ENCODE data around the gene NTNG2.

Gene NTNG2

GRCh38 chr9:132175431-132175830 lies 13.6 kb downstream of the NTNG2 start:
- no peak for DNase-seq

- DNase-seq = no peak
Measured at GRCh38 chr9:132176338-132176737, 14.5 kb downstream of the NTNG2 start.

GRCh38 chr9:132181796-132182313 lies 20.0 kb downstream of the NTNG2 start:
- no peak for DNase-seq

- no peak for DNase-seq
Measured at GRCh38 chr9:132182314-132183091, 20.6 kb downstream of the NTNG2 start.

GRCh38 chr9:132183134-132183533 lies 21.3 kb downstream of the NTNG2 start:
- no peak for DNase-seq

- no peak for DNase-seq
Measured at GRCh38 chr9:132183715-132184114, 21.9 kb downstream of the NTNG2 start.

- DNase-seq = no peak
Measured at GRCh38 chr9:132184124-132184523, 22.3 kb downstream of the NTNG2 start.

- no peak for DNase-seq
Measured at GRCh38 chr9:132185073-132186009, 23.5 kb downstream of the NTNG2 start.

GRCh38 chr9:132187121-132187620 lies 25.3 kb downstream of the NTNG2 start:
- no peak for DNase-seq

- DNase-seq = no peak
Measured at GRCh38 chr9:132190966-132191365, 29.1 kb downstream of the NTNG2 start.

GRCh38 chr9:132192728-132193127 lies 30.9 kb downstream of the NTNG2 start:
- no peak for DNase-seq

GRCh38 chr9:132193227-132194124 lies 31.6 kb downstream of the NTNG2 start:
- no peak for DNase-seq

GRCh38 chr9:132194508-132194907 lies 32.6 kb downstream of the NTNG2 start:
- DNase-seq = no peak

GRCh38 chr9:132197315-132197714 lies 35.5 kb downstream of the NTNG2 start:
- DNase-seq = no peak

- DNase-seq = no peak
Measured at GRCh38 chr9:132197856-132198550, 36.1 kb downstream of the NTNG2 start.

GRCh38 chr9:132199056-132199455 lies 37.2 kb downstream of the NTNG2 start:
- no peak for DNase-seq

GRCh38 chr9:132200706-132201105 lies 38.8 kb downstream of the NTNG2 start:
- DNase-seq = no peak

- no peak for DNase-seq
Measured at GRCh38 chr9:132201139-132201538, 39.3 kb downstream of the NTNG2 start.

- DNase-seq = no peak
Measured at GRCh38 chr9:132201780-132202703, 40.2 kb downstream of the NTNG2 start.

- no peak for DNase-seq
Measured at GRCh38 chr9:132204883-132205282, 43.0 kb downstream of the NTNG2 start.

- no peak for DNase-seq
Measured at GRCh38 chr9:132207215-132207614, 45.4 kb downstream of the NTNG2 start.
